Lower leg skin (tissue), 3 donors: ENCODE measurements around the gene FBXO31.

Source experiments
- CTCF ChIP-seq, 3 donors: fragments of 450-650 bp; IDR thresholded peaks; one replicate each; pipeline ENCODE4 v1.5.1; 2016; ENCODE audit warnings: antibody characterized with exemption in 3 of 3, mild to moderate bottlenecking in 3 of 3, moderate library complexity in 2 of 3
- POLR2A ChIP-seq, 2 donors: fragments of 450-650 bp; IDR thresholded peaks; one replicate each; pipeline ENCODE4 v1.6.1; 2016 to 2017; ENCODE audit warnings: antibody characterized with exemption in 2 of 2, mild to moderate bottlenecking in 1 of 2, moderate library complexity in 1 of 2

- TF ChIP-seq CTCF (IDR thresholded peaks at IDR 0.05) (no peak), POLR2A (IDR thresholded peaks at IDR 0.05) (no peak)
Observed at GRCh38 chr16:87395181-87395842, 11.7 kb upstream of the FBXO31 start.
